Keratinocyte (primary cell): Measurements from ENCODE around the gene GRM1. TPM values are rescaled to one million over a fixed set of nuclear protein-coding genes. Genes with fewer than 3 reads are reported as not detected.
"Not testable (repeated sequence)": the region's sequence is repeated elsewhere in the genome, so short reads cannot be mapped to it uniquely, and the experiment has no call there.

Experiments used
- DNase-seq: peaks from one replicate; pipeline ENCODE4 v3.0.0-alpha.2; 2011; ENCODE audit warnings: low read depth, missing footprints, low spot score
- FAIRE-seq: peaks from 2 replicates; lab custom pipeline; 2011; peaks lifted over from hg19 to GRCh38; lab: Jason Lieb, UNC
- H2AFZ ChIP-seq: 2 replicates; pipeline ENCODE4 v1.6.0; 2012; ENCODE audit warnings: low read length, control low read depth, inconsistent platforms; ENCODE audit not compliant: control insufficient read depth
- H3K27ac ChIP-seq: 2 replicates; pipeline ENCODE4 v1.5.1; 2011; ENCODE audit warnings: low read length; ENCODE audit not compliant: control insufficient read depth, insufficient read depth
- H3K27me3 ChIP-seq: 3 replicates; pipeline ENCODE4 v1.6.0; 2011; ENCODE audit warnings: low read length; ENCODE audit not compliant: control insufficient read depth, insufficient read depth; ENCODE audit errors: extremely low read depth
- H3K36me3 ChIP-seq, 2 experiments: 2 replicates in 1 of 2; 3 replicates in 1 of 2; pipeline ENCODE4 v1.5.1; 2011; ENCODE audit warnings: low read length in 2 of 2, mild to moderate bottlenecking in 1 of 2; ENCODE audit not compliant: control insufficient read depth in 2 of 2, insufficient read depth in 2 of 2; ENCODE audit errors: extremely low read depth in 1 of 2
- H3K4me1 ChIP-seq: 3 replicates; pipeline ENCODE4 v1.5.1; 2011; ENCODE audit warnings: low read length; ENCODE audit not compliant: control insufficient read depth, insufficient read depth; ENCODE audit errors: extremely low read depth
- H3K4me2 ChIP-seq: 3 replicates; pipeline ENCODE4 v1.6.0; 2011; ENCODE audit warnings: low read depth, low read length; ENCODE audit not compliant: control insufficient read depth, insufficient read depth; ENCODE audit errors: extremely low read depth
- H3K4me3 ChIP-seq, 3 experiments: fragments of 200-600 bp in 1 of 3; sonication (generic) in 1 of 3; 2 replicates in 2 of 3; 3 replicates in 1 of 3; pipeline ENCODE4 v1.5.1; 2011 to 2016; ENCODE audit warnings: low read length in 3 of 3, mild to moderate bottlenecking in 3 of 3, control low read depth in 2 of 3, inconsistent platforms in 1 of 3, low read depth in 1 of 3, mixed read lengths in 1 of 3, mixed run types in 1 of 3, moderate library complexity in 1 of 3; ENCODE audit not compliant: control insufficient read depth in 2 of 3, insufficient read depth in 2 of 3; ENCODE audit errors: extremely low read depth in 1 of 3
- H3K79me2 ChIP-seq: 2 replicates; pipeline ENCODE4 v1.6.0; 2012; ENCODE audit warnings: low read length; ENCODE audit not compliant: control insufficient read depth, insufficient read depth
- H3K9ac ChIP-seq: 3 replicates; pipeline ENCODE4 v1.6.0; 2011; ENCODE audit warnings: low read length; ENCODE audit not compliant: control insufficient read depth, insufficient read depth; ENCODE audit errors: extremely low read depth
- H3K9me1 ChIP-seq: 3 replicates; pipeline ENCODE4 v1.6.0; 2011; ENCODE audit warnings: low read length; ENCODE audit not compliant: control insufficient read depth, insufficient read depth; ENCODE audit errors: extremely low read depth
- H3K9me3 ChIP-seq: 2 replicates; pipeline ENCODE4 v1.5.1; 2012; ENCODE audit warnings: low read depth, low read length; ENCODE audit not compliant: control insufficient read depth
- H4K20me1 ChIP-seq: 3 replicates; pipeline ENCODE4 v1.6.0; 2011; ENCODE audit warnings: low read length; ENCODE audit not compliant: control insufficient read depth, insufficient read depth; ENCODE audit errors: extremely low read depth
- CTCF ChIP-seq, 3 experiments: IDR thresholded peaks in 1 of 3; conservative IDR thresholded peaks in 1 of 3; optimal IDR thresholded peaks in 1 of 3; 2 replicates in 2 of 3; 3 replicates in 1 of 3; pipeline versions ENCODE3 to v1.5.1; 2011; ENCODE audit warnings: low read length in 3 of 3, mild to moderate bottlenecking in 3 of 3, moderate library complexity in 2 of 3, control low read depth in 1 of 3, inconsistent platforms in 1 of 3; ENCODE audit not compliant: insufficient read depth in 2 of 3; ENCODE audit errors: extremely low read depth in 1 of 3
- EZH2 ChIP-seq: IDR thresholded peaks from one replicate; pipeline ENCODE4 v1.6.1; 2012; ENCODE audit warnings: inconsistent platforms, mild to moderate bottlenecking, low read length, moderate library complexity
- dilution Hi-C: fragments of 300-500 bp; cut with MboI; formaldehyde crosslinking; loops from one replicate; pipeline ENCODE4 v1.7.0; 2020; ENCODE audit warnings: low sequenced_read_pairs; ENCODE audit not compliant: extremely low pct_ligation_motif_present
- polyA plus RNA-seq, 5 experiments: library from polyadenylated mRNA; depleted of rRNA in 3 of 5; stranded (reverse) in 3 of 5; stranded (forward) in 1 of 5; unstranded in 1 of 5; fragments of >200 nt; gene quantifications; 1 replicate in 1 of 5; 2 replicates in 3 of 5; 3 replicates in 1 of 5; pipeline versions ENCODE4 v1.2.1 to v1.2.3, GENCODE V29; 2011 to 2012; ENCODE audit warnings: missing spikeins in 2 of 5, low read depth in 1 of 5, low replicate concordance in 1 of 5

The GRM1 gene
- polyA plus RNA-seq, 1 donor (not counting 4 experiments of a cell fraction or from before 2014, with no cell fraction given), result not detected

- Histone ChIP-seq H3K4me1 (no peaks in the 10 kb centered on the region), H3K9me1 (no peaks in the 10 kb centered on the region), H3K9me3 (no peaks in the 10 kb centered on the region), H3K36me3 (no peaks in the 10 kb centered on the region), H3K4me2 (no peak overlapping the region), H3K4me3 (no peak overlapping the region), H3K9ac (no peak overlapping the region), H3K79me2 (no peaks in the 10 kb centered on the region), H4K20me1 (no peaks in the 10 kb centered on the region), H3K27me3 (no peaks in the 10 kb centered on the region), H3K27ac (no peak overlapping the region), H2AFZ (no peak overlapping the region)
- TF ChIP-seq CTCF (optimal IDR thresholded peaks at IDR 0.05 in 1 of 3, IDR thresholded peaks at IDR 0.05 in 1 of 3, conservative IDR thresholded peaks at IDR 0.05 in 1 of 3; ENCODE audit: extremely low read depth in 1 of 3, insufficient read depth in 2 of 3, low read length in 3 of 3), result no peak
- no peak for TF ChIP-seq EZH2
- dilution Hi-C loops, result no loop called here
- FAIRE-seq, result no peak
- DNase-seq, result no peak
Measured at GRCh38 chr6:146269482-146269881, 240.6 kb downstream of the GRM1 start.

GRCh38 chr6:146271163-146271562, 242.3 kb downstream of the GRM1 start:
- H3K9ac ChIP-seq, H3K9me3 ChIP-seq, H3K36me3 ChIP-seq, H3K9me1 ChIP-seq, H3K27me3 ChIP-seq, H3K27ac ChIP-seq, FAIRE-seq, H4K20me1 ChIP-seq, DNase-seq, H3K4me1 ChIP-seq, H2AFZ ChIP-seq, dilution Hi-C loops, H3K4me3 ChIP-seq, H3K79me2 ChIP-seq, H3K4me2 ChIP-seq: not testable (repeated sequence)

GRCh38 chr6:146273490-146273889, 244.6 kb downstream of the GRM1 start:
- no peaks in the 10 kb centered on the region for H3K9me3 ChIP-seq
- H3K4me1 ChIP-seq, result no peaks in the 10 kb centered on the region
- no peak overlapping the region for H3K9ac ChIP-seq
- no peak for DNase-seq
- H3K27me3 ChIP-seq, result no peaks in the 10 kb centered on the region
- no peaks in the 10 kb centered on the region for H3K79me2 ChIP-seq
- no peaks in the 10 kb centered on the region for H3K9me1 ChIP-seq
- dilution Hi-C loops, result no loop called here
- no peak overlapping the region for H3K27ac ChIP-seq
- no peaks in the 10 kb centered on the region for H4K20me1 ChIP-seq
- FAIRE-seq, result no peak
- no peak overlapping the region for H2AFZ ChIP-seq
- H3K4me2 ChIP-seq, result no peak overlapping the region
- no peaks in the 10 kb centered on the region for H3K36me3 ChIP-seq
- no peak overlapping the region for H3K4me3 ChIP-seq
- no peak for TF ChIP-seq CTCF (optimal IDR thresholded peaks at IDR 0.05 in 1 of 3, IDR thresholded peaks at IDR 0.05 in 1 of 3, conservative IDR thresholded peaks at IDR 0.05 in 1 of 3; ENCODE audit: extremely low read depth in 1 of 3, insufficient read depth in 2 of 3, low read length in 3 of 3)
- TF ChIP-seq EZH2, result no peak
